Right renal cortex interstitium (tissue), 3 donors: Measurements from ENCODE around the gene IRX4. TPM values are rescaled to one million over a fixed set of nuclear protein-coding genes. Genes with fewer than 3 reads are reported as not detected.

Experiments used
- DNase-seq, 3 donors: peaks; one replicate each; pipeline ENCODE4 v3.0.0-alpha.2; 2013; ENCODE audit warnings: low read depth in 3 of 3, low spot score in 2 of 3
- polyA plus RNA-seq, 3 donors: library from polyadenylated mRNA; unstranded; fragments of 120-200 nt; gene quantifications; one replicate each; pipeline ENCODE4 v1.2.1, GENCODE V29; 2013; ENCODE audit not compliant: insufficient read length in 3 of 3

Gene IRX4
- polyA plus RNA-seq, 3 donors: 0.24 to 0.61 (median 0.29) TPM

- DNase-seq: no peak
These were observed 32.6 kb upstream of the IRX4 start for GRCh38 chr5:1915316-1915715.

- DNase-seq: no peak
These were observed 31.7 kb upstream of the IRX4 start for GRCh38 chr5:1914471-1914870.

GRCh38 chr5:1913578-1913977 is 30.9 kb upstream of the IRX4 start:
- DNase-seq: no peak

- DNase-seq: no peak
These were observed 30.3 kb upstream of the IRX4 start for GRCh38 chr5:1912951-1913565.

- no peak for DNase-seq
These were observed 29.1 kb upstream of the IRX4 start for GRCh38 chr5:1911773-1912235.

- no peak for DNase-seq
These were observed 28.4 kb upstream of the IRX4 start for GRCh38 chr5:1910861-1911772.

GRCh38 chr5:1910081-1910760 is 27.5 kb upstream of the IRX4 start:
- no peak for DNase-seq

GRCh38 chr5:1909346-1909985 is 26.7 kb upstream of the IRX4 start:
- DNase-seq: no peak

GRCh38 chr5:1908931-1909330 is 26.2 kb upstream of the IRX4 start:
- DNase-seq: no peak

GRCh38 chr5:1907616-1908015 is 24.9 kb upstream of the IRX4 start:
- DNase-seq: no peak

- DNase-seq: no peak
These were observed 22.4 kb upstream of the IRX4 start for GRCh38 chr5:1905108-1905507.

- DNase-seq: no peak
These were observed 19.3 kb upstream of the IRX4 start for GRCh38 chr5:1901983-1902382.

GRCh38 chr5:1901061-1901460 is 18.3 kb upstream of the IRX4 start:
- no peak for DNase-seq

- DNase-seq: no peak
These were observed 16.5 kb upstream of the IRX4 start for GRCh38 chr5:1899201-1899600.

- no peak for DNase-seq
These were observed 15.2 kb upstream of the IRX4 start for GRCh38 chr5:1897816-1898450.

- no peak for DNase-seq
These were observed 14.7 kb upstream of the IRX4 start for GRCh38 chr5:1897386-1897785.

GRCh38 chr5:1896602-1897376 is 14.1 kb upstream of the IRX4 start:
- no peak for DNase-seq

GRCh38 chr5:1895739-1896420 is 13.2 kb upstream of the IRX4 start:
- no peak for DNase-seq

GRCh38 chr5:1894243-1894642 is 11.5 kb upstream of the IRX4 start:
- no peak for DNase-seq
